HG02970 (cell line): ENCODE measurements around the gene IVD.

Experiments
- ATAC-seq: cut with Tn5 transposase; IDR thresholded peaks from one replicate; pipeline ENCODE4 v1.9.1; 2021; ENCODE audit warnings: mild to moderate bottlenecking, moderate library complexity, moderate number of reproducible peaks; ENCODE audit not compliant: unreplicated experiment, low FRiP score

IVD gene

GRCh38 chr15:40412095-40412759 is 6.6 kb downstream of the IVD start:
- ATAC-seq = no peak

- ATAC-seq = no peak
Observed at GRCh38 chr15:40413036-40413435, 7.4 kb downstream of the IVD start.

GRCh38 chr15:40414816-40415215 is 9.2 kb downstream of the IVD start:
- no peak for ATAC-seq

- ATAC-seq = no peak
Observed at GRCh38 chr15:40415226-40415625, 9.6 kb downstream of the IVD start.

- ATAC-seq = no peak
Observed at GRCh38 chr15:40416056-40416455, 10.5 kb downstream of the IVD start.

- no peak for ATAC-seq
Observed at GRCh38 chr15:40418126-40418525, 12.5 kb downstream of the IVD start.

GRCh38 chr15:40420071-40420713 is 14.6 kb downstream of the IVD start:
- ATAC-seq = no peak

GRCh38 chr15:40420793-40421192 is 15.2 kb downstream of the IVD start:
- ATAC-seq = no peak

- no peak for ATAC-seq
Observed at GRCh38 chr15:40421246-40422157, 15.9 kb downstream of the IVD start.

GRCh38 chr15:40424483-40425115 is 19.0 kb downstream of the IVD start:
- no peak for ATAC-seq

GRCh38 chr15:40425681-40426080 is 20.1 kb downstream of the IVD start:
- no peak for ATAC-seq

- no peak for ATAC-seq
Observed at GRCh38 chr15:40427188-40427587, 21.6 kb downstream of the IVD start.

GRCh38 chr15:40428185-40428584 is 22.6 kb downstream of the IVD start:
- ATAC-seq = no peak

- no peak for ATAC-seq
Observed at GRCh38 chr15:40429068-40429710, 23.6 kb downstream of the IVD start.

GRCh38 chr15:40430271-40430805 is 24.7 kb downstream of the IVD start:
- ATAC-seq = no peak

GRCh38 chr15:40435023-40435709 is 29.6 kb downstream of the IVD start:
- no peak for ATAC-seq

GRCh38 chr15:40435710-40436089 is 30.1 kb downstream of the IVD start:
- ATAC-seq = no peak

GRCh38 chr15:40436116-40436891 is 30.7 kb downstream of the IVD start:
- no peak for ATAC-seq
